NCI-H1694 (cell line): ENCODE data around the gene SETD3.

Experiments used
- DNase-seq: peaks from one replicate; lab custom pipeline; 2025; lab: John Stamatoyannopoulos, UW

SETD3 gene

DNA sequence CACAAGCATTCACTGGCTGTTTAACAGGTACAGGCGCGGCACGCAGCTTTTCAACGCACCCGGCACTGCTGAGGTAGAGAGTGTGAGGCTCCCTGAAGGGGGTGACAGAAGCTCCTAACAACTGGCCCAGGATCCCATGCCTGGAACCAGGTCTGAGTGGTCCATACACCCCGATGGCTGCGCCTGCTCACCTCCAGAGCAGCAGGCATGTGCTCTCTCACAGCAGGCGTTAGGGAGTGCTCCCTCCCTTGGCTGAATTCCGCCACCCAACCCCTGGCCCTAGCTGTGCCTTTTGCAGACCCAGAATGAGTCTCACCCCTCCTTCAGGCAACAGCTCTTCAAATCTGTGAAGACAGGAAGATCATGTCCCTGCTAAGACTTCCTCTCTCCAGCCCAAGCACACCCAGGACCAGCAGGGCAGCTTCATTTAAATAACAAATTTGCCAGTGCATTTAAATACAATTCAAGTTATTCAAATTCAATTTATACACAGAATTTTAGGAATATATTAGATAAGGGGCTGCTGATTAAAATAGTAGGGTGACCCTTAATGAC is 86.0 kb downstream of the SETD3 start:
- DNase-seq, result no peak

- peak; percentile 36 for DNase-seq
These were observed 87.5 kb downstream of the SETD3 start for GRCh38 chr14:99393059-99393655.

DNA sequence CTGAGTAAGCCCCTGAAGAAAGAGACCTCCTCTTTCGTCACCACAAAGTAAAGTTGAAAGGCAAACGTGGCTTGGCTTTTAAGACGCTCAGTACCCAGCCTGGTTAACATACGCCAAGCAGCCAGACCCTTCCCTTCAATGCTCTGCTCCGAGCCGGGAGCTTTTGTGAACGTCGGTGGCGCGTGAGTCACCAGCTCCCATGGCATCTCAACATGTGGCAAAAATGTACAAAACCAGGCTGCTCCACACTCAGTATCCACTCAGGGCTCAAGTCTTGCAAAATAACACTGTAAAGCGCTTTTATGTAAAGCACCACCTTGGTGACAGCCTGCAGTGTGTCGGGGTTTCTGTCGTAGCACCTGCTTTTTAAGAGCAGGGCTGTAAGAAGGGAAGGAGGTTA is 89.0 kb downstream of the SETD3 start:
- DNase-seq, result no peak

GRCh38 chr14:99389174-99389826 is 91.4 kb downstream of the SETD3 start:
- DNase-seq, result peak; percentile 21

DNA sequence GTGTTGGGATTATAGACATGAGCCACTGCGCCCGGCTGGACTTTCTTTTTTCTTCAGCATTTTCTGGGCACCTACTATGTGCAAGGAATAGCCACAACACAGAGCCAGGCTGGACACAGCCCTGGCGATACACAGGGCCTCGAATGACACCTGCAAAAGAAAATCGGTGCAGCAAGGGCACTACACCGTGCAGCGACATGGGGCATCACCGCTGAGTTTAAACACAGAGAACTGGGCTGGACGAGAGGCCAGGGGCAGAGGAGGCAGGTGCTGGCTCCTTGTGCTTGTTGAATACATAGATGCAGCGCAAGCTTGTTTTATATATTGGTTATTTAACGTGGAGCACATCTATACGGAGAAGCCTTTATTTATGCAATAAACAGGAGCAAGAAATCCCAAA is 92.4 kb downstream of the SETD3 start:
- no peak for DNase-seq

DNA sequence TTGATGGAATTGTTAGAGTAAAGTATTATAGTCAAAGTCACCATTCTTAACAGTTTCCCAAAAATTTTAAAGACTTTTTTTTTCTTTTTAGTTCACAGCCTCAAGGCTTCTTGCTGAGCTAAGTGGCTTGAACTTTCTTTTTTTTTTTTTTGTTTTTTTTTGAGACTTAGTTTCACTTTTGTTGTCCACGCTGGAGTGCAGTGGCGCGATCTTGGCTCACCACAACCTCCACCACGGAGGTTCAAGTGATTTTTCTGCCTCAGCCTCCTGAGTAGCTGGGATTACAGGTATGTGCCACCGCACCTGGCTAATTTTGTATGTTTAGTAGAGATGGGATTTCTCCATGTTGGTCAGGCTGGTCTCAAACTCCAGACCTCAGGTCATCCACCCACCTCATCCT is 92.8 kb downstream of the SETD3 start:
- no peak for DNase-seq

- no peak for DNase-seq
These were observed 95.9 kb downstream of the SETD3 start for GRCh38 chr14:99384450-99385417.

DNA sequence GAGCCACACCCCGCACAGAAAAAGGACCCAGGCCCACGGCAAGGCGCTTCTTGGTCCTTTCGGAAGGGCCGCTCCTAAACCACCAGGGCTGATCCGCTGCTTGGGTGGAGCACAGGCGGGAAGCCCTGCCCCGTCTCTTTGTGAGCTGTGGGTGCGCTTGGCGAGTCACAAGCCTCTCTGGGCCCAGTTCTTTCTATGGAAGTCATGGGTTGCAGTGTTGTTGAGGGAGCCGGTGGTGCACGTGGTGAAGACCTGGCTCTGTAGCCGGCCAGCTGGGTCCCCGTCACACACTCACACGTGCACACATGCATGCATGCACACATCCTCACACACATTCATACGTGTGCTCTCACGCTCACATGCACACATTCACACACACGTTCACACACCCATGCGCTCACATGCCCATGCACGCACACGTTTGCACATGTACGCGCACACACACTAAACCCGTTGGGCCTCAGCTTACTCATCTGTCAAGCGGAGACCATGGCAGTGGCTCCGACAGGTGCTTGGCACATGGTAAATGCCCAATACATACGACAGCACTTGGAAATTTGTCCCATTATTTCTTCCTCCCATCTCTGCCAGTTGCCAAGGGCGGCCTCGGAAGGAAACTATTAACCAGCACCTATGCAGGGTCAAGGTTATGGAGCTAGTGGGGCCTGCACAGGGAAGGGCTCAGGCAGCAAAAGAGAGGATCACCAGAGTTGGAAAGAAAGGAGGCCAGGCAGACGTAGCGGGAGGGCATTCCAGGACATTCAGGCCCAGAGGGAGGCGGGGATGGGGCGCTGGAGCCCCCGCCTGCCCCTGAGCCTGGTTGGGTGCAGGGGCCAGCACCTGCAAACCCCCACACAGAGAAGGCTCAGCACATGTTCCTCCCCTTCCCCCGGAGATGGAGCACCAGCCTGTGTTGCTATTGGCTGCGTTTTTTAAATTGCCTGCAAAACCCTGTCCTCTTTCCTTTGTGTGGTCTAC is 96.9 kb downstream of the SETD3 start:
- no peak for DNase-seq

DNA sequence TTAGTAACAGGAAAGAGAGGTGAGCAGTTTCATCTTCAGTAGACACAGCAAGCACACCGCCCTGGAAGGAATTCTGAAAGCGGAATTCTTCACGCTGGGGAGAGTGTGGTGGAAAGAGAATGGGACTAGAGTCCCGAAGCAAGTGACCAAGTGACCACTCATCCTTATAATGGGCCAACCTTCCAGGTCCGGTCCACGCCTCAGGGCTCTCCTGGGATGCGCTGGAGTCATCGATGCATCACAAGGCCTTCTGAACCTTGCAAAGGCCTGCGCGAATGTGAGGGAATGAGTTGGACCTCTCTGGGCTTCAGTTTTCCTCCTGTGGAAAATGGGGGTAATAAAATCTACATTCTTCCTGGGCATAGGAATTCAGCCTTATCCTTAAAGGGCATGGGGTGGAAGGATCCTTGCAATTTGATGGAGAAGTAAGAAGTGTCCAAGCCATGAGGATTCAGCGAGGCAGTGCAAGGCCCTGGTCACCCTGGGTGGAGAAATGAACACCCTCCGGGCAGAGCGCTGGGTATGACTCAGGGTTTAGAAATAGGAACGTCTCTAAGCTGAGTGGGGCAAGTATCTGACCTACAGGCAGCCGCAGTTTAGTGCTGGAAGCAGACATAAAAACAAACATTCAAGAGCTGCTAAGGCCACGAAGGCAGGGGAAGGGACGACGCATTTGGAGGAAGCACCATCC is 97.7 kb downstream of the SETD3 start:
- no peak for DNase-seq

- DNase-seq, result no peak
These were observed 98.6 kb downstream of the SETD3 start for GRCh38 chr14:99382071-99382470.

DNA sequence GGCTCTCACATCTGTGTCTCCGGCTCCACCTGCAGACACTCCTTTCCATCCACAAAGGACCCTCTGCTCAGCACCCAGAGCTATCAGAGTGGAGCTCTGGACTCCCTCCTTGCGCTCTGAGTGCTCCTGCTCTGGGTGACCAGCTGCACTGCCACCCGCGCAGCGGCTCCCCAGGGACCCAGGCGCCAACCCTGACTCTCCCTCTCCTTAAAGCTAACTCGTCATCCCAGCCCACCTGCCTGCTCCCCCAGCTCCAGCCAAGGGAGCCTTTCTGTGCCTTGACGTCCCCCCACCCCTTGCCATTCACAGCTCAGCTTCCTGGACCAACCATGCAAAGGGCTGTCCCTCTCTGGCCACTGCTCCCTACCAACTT is 99.0 kb downstream of the SETD3 start:
- no peak for DNase-seq

DNA sequence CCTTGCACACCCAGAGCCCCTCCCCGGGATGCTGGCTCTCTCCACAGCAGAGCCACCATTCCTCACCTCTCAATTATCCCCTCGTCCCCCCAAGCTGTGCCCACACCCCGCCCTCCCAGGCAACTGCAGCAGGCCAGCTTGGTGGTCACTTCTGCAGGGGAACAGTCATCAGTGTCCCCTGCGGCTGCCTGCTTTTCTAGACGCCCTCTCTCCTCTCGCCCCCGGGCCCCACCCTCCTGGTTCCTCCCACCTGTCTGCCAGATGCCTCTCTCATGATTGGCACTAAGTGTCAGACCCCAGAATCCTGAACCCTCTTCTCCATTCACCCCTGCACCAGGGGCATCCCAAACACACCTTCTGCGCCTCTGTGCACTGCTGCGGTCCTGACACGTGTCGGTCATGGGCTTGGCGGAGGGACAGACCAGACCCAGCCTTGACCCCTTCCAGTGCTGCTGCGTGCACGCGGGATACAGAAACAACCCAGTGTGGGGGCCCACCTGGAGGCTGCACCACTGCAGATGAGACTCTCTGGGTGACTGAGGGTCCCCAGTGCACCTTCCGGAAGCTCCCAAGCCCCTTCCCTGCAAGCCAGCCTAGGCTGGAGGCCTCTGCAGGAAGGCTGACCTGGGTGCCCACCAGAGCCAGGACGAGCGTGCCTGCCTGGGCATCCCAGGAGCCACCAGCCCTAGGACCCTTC is 99.5 kb downstream of the SETD3 start:
- DNase-seq, result no peak

GRCh38 chr14:99380402-99380801 is 100.3 kb downstream of the SETD3 start:
- no peak for DNase-seq

DNA sequence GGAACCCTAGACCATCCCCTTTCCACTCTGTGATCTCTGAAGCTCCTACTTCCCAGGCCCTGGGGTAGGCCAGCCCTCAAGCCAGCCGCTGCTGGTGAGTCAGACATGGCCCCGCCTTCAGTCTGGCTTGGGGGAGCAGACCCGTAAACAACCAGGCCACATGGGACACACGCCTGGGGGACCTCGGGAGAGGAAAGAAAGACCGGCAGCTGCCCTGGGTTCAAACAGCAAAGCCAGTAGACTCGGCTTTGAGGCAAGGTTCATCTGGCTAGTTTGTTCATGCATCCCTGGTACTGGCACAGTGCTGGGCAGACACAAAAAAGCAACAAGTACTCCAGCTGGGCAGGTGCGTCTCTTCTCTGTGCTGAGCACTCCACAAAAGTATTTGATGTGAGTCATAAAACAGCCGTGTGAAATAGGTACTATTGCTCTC is 101.9 kb downstream of the SETD3 start:
- DNase-seq, result no peak

DNA sequence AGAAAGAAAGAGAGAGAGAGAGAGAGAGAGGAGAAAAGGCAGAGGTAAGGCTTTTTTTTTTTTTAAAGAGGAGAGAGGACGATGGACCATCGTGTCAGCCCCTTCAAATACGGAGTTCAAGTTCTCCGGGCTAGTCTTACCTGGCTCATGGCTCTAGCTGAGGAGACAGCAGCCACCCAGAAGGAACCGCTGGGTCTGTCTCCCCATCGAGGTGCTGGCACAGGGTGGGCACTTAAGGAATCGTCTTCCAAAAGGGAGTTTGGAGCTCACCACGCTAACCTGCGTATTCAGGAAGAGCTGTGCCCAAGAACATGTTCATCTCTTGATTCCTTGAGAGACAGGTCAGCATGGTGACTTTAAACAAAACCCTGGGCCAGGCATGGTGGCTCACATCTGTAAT is 102.7 kb downstream of the SETD3 start:
- DNase-seq, result no peak

- no peak for DNase-seq
These were observed 105.7 kb downstream of the SETD3 start for GRCh38 chr14:99374964-99375363.

DNA sequence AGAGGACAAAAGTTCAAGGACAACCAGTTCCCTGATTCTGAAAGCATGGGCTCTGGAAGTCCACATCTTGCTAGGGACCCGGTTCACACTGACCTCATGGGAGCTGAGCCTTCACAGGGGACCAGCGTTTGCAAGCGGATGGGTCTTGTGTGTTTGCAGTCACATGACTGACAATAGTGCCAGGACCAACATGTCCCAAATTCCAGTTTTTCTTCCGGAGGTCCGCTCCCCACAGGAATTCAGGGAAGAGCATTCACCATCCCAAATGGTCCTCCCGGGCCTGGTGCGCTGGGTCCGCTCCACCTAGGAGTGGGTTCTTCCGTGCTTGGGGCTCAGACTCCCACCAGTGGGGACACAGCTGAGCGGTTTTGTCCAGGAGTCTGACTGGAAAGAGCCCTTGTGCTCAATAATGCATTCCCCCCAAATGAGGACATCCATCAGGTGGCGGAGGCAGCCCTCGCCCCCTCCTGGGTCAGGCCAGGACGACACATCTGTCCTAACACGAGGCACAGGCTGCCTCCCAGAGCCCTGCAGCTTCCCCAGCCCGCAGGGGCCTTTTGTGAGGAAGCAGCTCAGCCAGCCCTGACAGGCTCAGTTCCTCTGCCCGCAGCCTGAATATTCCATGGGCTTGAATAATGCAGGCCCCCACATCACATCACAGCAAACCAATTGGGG is 116.9 kb downstream of the SETD3 start:
- DNase-seq, result no peak

DNA sequence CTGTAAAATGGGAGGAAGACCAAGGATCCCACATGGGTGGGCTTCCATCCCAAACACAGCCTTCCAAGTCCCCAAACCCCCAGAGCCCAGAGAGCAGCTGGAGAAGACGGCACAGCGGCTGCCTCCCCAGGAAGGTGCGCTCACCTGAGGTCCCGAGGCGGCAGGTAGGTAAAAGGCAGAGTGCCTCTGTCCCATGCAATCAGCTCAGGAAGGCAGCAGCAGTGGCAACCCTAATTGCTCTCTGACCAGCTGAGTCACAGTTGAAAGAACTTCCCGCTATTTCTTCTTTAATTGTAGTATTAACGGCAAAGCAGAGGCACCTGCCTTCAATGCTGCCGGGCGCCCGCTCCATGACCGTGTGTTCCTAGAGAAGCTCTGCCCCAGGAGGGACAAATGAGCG is 117.6 kb downstream of the SETD3 start:
- DNase-seq, result no peak

DNA sequence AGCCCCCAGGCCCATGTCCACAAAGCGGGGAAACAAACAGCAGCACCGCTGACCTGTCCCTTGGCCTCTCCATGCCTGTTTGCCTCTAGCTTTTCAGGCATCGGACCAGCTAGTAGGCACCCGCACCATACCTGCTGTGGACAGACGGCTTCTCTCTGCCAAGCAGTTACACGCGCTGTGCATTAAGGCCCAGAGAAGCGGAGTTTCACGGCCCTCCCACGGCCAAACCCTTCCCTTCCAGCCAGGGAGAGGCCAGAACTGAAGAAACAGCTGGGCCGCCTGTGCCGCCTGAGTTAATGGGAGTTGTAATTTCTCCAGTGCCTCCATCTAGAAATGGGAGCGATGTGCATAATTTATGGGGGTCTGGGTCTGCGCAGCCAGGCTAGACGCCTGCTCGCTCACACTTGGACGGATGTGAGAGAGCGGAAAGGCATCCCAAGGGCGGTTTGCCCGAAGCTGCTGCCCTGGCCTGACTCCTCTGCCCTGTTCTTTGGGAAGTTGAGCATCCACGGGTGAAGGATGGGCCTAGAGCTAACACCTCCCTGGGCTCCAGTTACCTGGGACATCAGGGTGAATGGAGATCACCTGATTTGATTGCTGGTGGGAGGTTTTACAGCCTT is 119.0 kb downstream of the SETD3 start:
- DNase-seq, result no peak
